Measurements from ENCODE around the gene MNAT1. TPM values are rescaled to one million over a fixed set of nuclear protein-coding genes. Genes with fewer than 3 reads are reported as not detected.

MNAT1 gene
- total RNA-seq, 1 donor: 59.9 TPM

DNA sequence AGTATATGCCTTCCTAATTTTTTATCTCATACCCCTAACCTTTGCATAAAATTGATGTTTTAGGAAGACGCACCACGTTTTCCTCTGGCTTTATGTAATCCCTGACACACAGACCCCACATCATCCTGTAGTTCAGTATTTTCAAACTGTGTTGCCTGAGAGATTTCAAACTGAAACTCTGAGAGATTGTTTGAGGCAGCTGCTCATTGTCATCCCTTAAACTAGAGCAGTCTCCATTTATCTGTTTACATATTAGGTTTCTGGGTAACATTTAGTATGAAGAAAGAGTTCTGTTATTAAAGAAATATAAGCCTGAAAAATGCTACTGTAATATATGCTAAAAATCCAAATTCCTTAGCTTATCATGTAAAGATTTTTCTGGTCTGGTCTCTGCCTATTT, 24.3 kb downstream of the MNAT1 start:
- TF ChIP-seq, protein P1, sequence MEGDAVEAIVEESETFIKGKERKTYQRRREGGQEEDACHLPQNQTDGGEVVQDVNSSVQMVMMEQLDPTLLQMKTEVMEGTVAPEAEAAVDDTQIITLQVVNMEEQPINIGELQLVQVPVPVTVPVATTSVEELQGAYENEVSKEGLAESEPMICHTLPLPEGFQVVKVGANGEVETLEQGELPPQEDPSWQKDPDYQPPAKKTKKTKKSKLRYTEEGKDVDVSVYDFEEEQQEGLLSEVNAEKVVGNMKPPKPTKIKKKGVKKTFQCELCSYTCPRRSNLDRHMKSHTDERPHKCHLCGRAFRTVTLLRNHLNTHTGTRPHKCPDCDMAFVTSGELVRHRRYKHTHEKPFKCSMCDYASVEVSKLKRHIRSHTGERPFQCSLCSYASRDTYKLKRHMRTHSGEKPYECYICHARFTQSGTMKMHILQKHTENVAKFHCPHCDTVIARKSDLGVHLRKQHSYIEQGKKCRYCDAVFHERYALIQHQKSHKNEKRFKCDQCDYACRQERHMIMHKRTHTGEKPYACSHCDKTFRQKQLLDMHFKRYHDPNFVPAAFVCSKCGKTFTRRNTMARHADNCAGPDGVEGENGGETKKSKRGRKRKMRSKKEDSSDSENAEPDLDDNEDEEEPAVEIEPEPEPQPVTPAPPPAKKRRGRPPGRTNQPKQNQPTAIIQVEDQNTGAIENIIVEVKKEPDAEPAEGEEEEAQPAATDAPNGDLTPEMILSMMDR (IDR thresholded peaks at IDR 0.05; ENCODE audit: insufficient read depth, low read length): no peak
- no peak for DNase-seq (ENCODE audit: low read depth)
- no peak overlapping the region for H3K4me3 ChIP-seq (ENCODE audit: low read depth, low read length)

- TF ChIP-seq, protein P1 (IDR thresholded peaks at IDR 0.05; ENCODE audit: insufficient read depth, low read length): no peak
- H3K4me3 ChIP-seq (ENCODE audit: low read depth, low read length): no peak overlapping the region
- no peak for DNase-seq (ENCODE audit: low read depth)
These were observed 25.6 kb downstream of the MNAT1 start for GRCh38 chr14:60760209-60760608.

- no peak overlapping the region for H3K4me3 ChIP-seq (ENCODE audit: low read depth, low read length)
- TF ChIP-seq, protein P1 (IDR thresholded peaks at IDR 0.05; ENCODE audit: insufficient read depth, low read length): no peak
- no peak for DNase-seq (ENCODE audit: low read depth)
These were observed 26.2 kb downstream of the MNAT1 start for GRCh38 chr14:60760644-60761364.

DNA sequence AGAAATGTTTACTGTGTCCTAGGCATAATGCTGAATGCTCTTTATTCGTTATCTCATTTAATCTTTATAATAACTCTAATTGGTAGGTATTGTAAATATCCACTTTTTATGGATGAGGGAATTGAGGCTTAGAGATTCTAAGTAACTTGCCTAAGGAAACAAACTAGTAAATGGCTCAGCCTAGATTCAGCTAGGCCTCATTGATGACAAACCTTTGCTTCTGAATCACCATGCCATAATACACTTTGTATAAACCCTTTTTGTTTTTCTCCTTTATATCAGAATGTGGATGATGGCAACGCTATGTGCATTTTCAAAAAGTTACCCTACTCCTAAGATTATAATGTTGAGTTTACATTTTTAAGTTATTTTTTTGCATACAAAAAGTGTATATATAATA, 34.0 kb downstream of the MNAT1 start:
- DNase-seq (ENCODE audit: low read depth): no peak
- TF ChIP-seq, protein P1 (IDR thresholded peaks at IDR 0.05; ENCODE audit: insufficient read depth, low read length): no peak
- no peak overlapping the region for H3K4me3 ChIP-seq (ENCODE audit: low read depth, low read length)

DNA sequence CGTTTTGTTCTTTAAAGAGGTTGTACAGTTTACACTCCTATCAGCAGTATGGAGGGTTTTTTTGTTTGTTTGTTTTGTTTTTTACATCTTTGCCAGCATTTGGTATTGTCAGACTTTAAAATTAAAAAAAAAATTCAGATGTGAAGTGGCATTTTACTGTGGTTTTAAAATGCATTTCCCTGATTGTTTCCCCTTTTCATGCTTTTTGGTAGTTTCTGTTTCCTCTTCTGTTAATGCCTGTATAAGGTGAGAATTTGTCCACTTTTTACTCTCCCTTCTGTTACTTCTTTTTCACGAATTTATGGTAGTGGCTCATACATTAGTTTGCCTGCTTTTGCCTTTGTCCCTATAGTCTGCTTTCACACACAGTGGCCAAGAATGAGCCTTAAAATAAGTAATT, 36.6 kb downstream of the MNAT1 start:
- no peak for DNase-seq (ENCODE audit: low read depth)
- TF ChIP-seq, protein P1 (IDR thresholded peaks at IDR 0.05; ENCODE audit: insufficient read depth, low read length): no peak
- H3K4me3 ChIP-seq (ENCODE audit: low read depth, low read length): no peak overlapping the region

DNA sequence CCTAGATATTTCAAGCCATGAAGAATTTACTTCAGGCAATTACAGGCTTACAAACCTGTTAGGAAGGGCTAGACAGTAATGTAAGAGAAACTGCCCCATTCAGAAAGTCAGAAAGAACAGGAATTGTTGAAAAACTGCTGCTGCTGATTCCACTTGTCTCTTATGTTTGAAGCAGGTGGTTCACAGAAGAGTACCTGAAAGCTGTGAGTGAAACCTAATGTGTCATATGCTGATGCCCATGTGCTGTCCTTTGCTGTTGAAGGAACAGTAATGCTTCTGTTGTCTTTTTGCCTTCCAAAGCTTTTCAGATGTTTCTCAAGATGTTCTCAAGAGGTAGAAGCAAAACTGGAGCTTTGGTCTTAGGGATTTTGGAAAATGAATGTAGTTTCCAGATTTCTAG, 39.0 kb downstream of the MNAT1 start:
- H3K4me3 ChIP-seq (ENCODE audit: low read depth, low read length): no peak overlapping the region
- TF ChIP-seq, protein P1 (IDR thresholded peaks at IDR 0.05; ENCODE audit: insufficient read depth, low read length): no peak
- DNase-seq (ENCODE audit: low read depth): no peak

- peak; percentile 69 for DNase-seq (ENCODE audit: low read depth)
- TF ChIP-seq, protein P1 (IDR thresholded peaks at IDR 0.05; ENCODE audit: insufficient read depth, low read length): no peak
- no peak overlapping the region for H3K4me3 ChIP-seq (ENCODE audit: low read depth, low read length)
These were observed 40.7 kb downstream of the MNAT1 start for GRCh38 chr14:60775296-60775695.

All from fibroblast of the aortic adventitia (primary cell).